HG03571 (cell line): ENCODE data around the gene ARNT2.
"Not testable (repeated sequence)": the region's sequence is repeated elsewhere in the genome, so short reads cannot be mapped to it uniquely, and the experiment has no call there.

Experiments used
- ATAC-seq: cut with Tn5 transposase; IDR thresholded peaks from one replicate; pipeline ENCODE4 v1.9.1; 2021; ENCODE audit not compliant: unreplicated experiment

ARNT2 gene

DNA sequence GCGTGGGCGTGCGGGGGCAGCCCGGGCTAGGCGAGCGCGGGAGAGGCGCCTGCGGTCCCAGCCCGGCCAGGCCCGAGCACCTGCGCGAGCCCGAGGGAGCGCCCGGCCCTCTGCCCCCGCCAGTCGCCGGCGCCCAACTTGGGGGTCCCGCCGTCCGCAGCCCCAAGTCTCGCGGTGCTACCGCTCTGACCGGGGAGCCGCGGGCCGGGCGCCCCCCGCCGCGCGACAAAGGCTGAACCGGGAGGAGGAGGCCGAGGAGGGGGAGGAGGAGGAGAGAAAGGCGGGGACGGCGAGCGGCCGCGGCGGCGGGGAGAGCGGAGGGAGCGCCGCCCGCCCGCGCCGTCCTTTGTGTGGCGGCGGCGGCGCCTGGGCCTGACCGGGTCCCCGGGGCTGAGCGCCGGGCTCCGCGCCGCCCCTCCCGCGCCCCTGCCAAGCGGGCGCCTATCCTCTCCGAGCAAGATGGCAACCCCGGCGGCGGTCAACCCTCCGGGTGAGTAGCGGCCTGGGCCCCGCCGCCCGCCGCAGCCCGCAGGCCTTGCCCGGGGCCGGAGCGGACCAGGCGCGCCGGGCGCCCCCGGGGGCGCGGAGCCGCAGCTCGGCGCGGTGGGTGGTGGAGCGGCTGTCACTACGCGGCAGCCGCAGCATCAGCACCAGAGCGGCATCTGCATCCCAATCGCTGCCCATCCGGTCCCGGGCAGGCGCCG lies at the start of gene ARNT2:
Gene ARNT2, plus strand, starts transcription at position 326 of the 704 bp plus-strand sequence. Its CDS starts 134 bp downstream, at position 460.
- ATAC-seq = no peak

DNA sequence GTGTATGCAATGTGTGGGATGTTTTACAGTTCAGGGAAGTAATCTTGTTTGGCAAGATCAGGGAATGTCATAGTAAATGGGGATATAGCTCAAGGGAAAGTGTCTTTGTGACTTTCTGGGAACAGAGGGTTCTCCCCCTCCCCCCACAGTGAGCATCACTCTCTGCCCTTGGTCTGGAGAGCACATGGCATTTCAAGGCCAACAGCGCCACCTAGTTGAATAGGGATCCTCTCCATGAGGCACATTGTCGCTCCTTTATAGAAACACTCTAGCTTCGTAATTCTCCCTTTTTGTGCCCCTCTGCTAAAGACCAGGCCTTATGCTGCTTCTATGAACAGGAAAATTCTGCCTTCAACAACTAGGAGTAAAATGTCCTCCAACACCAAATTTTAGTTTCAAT lies 37.1 kb upstream of the ARNT2 start:
- no peak for ATAC-seq

DNA sequence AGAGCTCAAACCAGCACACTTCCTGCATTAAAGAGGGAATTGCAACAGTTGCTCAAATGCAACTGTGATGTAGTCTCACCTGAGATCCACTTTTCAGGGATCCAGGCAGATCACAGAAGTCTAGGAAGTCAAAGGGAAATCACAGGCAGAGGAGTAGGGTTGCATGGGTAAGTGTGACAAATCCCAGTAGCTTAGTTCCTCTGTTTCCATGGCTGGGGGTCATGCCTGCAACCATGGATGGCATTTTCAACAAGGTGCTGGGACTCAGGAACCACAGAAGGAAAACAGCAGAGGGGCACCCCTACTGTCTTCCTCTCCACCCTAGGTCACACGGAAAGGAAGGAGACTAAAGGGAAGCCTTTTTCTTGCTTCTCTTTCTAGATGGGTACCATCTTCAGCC lies 36.5 kb upstream of the ARNT2 start:
- ATAC-seq = no peak

DNA sequence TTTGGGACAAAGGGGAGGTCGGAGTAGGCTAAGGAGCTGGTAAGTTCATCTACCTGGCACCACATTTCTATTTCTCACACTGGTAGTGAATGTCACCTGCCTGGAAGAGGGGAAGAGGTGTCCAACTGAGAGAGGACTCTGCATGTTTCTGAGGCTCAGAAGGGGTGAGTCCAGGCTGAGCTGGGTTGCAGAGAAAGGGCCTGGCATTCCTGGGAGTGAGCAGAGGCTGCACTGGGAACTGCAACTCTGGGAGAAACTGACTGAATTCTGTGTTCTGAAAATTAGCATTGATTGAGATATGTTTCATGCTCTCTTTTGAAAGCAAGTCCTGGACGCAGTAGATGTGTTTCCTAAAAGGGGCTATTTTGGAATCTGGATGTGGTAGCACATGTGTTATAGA lies 32.3 kb upstream of the ARNT2 start:
- ATAC-seq = no peak

DNA sequence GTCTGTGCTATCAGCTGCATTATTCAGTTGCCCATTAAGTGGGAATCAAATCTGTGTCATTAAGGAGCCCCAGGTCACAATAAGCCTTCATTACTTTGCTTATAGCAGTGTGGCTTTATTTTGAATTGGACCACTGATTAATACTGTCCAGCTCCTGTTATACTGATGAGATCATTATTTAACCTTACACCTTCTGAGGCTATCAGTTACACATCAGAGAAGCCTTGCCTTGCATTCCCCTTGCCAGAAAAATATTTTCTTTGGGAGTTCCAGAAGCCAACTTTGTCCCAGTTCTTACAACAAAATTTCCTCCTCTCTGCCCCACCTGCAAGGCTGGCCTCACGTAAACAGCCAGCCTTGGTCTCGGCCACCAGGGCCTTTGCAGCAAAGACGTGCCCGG lies 29.7 kb upstream of the ARNT2 start:
- no peak for ATAC-seq

DNA sequence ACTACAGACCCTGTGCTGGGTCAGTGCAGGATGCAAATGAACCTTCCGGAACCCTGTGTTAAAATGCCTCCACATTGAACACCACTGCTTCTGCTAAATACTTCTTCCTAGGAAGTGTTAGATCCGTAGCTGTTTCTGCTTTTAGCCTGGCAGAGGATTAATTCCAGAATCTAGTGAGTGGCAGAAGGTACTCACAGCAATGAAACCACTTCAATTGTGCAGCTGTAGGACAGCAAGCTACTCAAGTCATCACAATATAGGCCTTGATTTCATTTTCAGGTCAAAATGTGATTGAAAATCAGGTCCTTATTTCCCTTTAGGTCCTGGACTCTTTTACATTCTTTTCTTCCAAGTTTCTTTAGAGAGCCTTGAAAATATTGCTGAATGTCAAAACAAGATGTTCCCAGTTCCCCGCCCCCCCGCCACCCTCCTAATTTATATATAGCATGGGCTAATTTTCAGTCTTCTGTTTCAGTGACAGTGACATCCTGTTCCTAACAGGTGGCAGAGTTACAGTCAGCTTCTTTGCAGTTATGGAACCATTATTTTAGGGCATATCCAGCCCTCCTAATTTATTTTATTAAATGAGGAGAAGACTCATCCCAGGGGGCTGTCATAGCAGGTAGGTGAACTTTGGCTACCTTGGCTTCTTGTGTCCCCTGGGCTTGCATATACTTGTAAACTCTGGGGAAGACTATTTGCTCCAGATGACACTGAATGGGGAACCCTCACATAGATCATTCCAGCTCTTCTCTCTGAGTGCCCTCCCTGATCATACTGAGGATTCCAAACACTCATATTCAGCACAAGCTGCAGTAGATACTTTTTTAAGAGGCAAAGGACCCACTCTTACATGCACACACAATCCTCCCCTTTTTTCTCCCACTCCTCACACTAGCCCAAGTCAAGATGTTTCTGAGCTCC lies 28.0 kb upstream of the ARNT2 start:
- no peak for ATAC-seq

DNA sequence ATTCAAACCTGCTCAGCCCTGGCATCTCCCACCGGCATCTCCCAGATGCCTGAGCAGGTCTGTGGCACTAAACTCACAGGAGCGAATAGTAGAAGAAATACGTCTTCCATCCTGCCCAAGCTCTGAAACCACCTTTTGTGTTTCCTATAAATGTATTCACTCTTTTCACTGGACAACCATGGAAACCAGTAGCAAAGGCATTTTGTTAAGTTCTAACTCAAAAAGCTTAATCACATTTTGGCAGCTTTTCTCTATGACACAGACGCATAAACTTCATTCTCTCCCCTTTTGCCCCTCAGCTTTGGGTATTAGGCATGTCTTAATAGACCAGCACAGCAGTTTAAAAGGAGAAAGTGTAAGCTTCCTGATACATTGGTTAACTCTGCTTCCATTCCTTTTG lies 24.5 kb upstream of the ARNT2 start:
- ATAC-seq = no peak

DNA sequence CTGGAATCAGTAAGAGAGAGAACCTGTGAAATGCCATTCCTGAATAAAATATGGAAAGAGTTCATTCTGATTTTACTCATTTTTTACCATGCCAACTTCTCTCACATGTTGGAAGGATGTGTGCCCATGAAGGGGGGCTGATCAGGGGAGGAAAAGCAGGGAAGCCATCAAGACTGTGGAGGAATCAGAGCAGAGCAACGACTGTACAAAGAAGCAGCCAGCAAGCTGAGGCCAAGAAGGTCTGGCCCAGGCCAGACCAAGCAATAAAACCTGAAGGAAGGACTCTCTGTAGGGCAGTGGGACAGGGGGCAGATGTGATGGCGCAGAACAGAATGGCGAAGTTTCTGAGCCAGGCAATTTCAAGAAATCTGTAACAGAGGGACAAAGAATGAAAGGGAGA lies 24.0 kb upstream of the ARNT2 start:
- no peak for ATAC-seq

DNA sequence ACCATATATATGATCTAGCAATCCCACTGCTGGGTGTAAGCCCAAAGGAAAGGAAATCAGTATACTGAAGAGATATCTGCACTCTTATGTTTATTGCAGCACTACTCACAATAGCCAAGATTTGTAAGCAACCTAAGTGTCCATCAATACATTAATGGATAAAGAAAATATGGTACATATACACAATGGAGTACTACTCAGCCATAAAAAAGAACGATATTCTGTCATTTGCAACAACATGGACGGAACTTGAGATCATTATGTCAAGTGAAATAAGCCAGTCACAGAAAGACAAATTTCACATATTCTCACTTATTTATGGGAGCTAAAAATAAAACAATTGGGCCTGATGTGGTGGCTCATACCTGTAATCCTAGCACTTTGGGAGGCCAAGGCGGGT lies 21.9 kb upstream of the ARNT2 start:
- ATAC-seq = no peak

DNA sequence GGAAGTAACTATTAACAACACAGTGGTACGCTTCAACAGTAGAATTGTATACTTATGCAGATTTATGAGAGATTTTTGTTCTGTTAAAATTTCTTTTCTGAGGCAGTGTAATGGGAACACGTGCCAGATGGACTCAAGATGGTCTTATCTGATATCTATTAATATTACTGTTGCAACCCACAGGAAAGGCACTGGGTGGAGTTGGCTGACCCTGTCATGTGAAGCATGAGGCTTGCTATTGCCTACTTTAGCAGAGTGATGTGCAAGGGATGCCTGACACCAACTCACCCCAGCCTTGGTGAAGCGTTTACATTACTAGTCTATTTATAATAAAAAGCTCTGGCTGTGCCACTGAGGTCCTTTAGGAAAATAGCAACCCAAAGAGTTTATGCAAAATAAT lies 19.8 kb upstream of the ARNT2 start:
- ATAC-seq = no peak

DNA sequence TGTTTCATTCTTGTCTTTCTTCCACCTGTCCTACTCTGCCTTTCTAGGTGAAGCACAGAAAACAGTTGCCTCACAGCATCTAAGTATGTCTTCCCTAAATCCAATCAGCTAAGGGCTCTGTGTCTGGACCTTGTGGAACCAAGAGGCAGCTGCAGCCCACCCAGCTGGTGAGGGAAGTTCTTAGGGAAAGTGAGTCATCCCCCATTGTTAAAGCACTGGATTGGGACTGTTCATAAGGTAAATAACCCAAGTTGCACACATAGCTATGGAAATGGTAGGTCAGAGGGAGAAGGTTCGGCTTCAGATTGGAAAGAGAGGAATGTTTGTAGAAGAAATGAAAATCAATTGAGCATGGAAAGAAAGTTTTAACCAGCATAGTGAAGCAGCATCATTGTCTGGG lies 18.0 kb upstream of the ARNT2 start:
- ATAC-seq = no peak

DNA sequence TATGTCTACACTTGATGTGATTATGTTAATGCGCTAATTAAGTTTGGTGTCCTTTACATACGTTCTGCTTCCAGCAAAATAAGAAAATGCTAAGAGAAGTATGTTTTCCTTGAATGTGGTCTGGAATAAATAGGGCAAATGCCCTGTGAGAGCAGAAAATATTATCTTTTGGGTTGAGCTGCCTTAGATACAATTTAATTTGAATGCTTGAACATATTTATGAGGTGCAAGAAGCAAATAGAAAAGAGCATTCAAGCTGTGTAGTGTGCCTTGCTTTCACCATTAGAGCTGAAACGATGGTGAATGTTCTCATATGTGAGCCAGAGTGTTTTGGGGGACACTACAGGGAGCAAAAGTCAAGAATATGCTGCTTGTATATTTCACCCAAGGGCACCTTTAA lies 15.9 kb upstream of the ARNT2 start:
- no peak for ATAC-seq

DNA sequence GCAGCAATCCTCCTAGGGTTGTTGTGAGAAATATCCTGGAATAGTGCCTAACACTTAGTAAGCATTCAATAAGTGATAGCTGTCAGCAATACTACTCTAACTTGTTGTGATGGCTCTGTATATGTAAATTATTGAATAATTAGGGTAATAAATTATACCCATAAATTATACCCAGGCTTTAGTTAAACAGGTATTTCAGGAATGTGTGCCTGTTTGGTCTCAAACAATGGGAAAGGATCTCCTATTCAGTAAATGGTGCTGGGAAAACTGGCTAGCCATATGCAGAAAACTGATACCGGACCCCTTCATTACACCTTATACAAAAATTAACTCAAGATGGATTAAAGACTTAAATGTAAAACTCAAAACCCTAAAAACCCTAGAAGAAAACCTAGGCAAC lies 14.8 kb upstream of the ARNT2 start:
- ATAC-seq = no peak

DNA sequence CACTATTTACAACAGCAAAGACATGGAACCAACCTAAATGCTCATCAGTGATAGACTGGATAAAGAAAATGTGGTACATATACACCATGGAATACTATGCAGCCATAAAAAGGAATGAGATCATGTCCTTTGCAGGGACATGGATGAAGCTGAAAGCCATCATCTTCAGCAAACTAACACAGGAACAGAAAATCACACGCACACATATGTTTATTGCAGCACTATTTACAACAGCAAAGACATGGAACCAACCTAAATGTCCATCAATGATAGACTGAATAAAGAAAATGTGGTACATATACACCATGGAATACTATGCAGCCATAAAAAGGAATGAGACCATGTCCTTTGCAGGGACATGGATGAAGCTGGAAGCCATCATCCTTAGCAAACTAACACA lies 13.2 kb upstream of the ARNT2 start:
- ATAC-seq = not testable (repeated sequence)

DNA sequence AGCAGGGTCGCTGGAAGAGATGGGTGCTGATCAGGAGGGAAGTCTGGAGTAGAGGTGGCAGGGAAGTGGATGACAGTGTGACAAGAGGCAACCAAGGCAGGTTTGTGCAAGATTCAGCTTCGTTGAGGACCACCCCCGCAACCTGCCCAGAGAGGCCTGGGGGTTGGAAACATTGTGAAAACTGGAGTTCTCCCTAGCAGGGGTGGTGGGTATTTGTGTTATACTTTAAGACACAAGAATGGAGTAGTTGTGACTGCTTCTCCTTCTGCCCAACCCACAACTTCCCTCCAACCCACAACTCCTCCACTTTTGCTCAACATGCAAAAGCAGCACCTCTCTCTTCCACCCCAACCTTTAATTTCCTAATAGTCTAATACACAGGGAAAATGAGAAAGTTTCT lies 8.6 kb upstream of the ARNT2 start:
- ATAC-seq = no peak

DNA sequence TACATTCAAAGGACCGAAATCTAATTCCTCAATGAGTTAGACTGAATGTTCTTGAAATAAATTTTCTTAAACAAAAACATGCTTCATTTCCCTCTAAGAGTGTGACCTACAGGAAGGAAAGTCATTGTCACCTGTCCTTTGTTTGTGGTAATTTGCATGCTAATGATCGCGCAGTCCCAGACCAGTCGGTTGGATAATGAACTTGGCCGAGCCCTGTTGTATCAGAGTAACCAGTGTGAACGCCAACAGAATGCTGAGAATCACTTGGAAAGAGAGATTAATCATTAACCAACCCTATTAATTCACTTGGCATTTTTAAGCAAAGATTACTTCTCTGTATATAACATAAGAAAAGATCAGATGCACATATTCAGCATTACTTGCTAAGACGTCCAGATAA lies 8.1 kb upstream of the ARNT2 start:
- no peak for ATAC-seq

DNA sequence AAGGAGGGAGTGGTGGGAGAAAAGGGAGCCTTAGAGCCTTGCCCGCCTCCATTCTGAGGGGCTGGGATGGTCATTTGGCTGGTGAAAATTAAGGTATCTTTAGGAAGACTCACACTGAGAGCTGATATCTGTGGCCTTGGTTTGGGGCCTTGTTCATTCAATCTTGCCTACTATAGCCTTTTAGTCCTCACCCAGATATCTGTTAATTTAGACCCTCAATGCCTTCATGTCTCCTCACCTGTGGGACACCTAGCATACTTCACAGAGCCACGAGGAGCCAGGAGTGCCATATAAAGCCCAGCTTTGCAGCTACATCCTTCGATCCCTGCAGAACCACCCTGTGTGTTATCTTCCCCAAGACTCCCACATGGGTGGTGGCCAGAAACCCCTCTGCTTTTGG lies 4.7 kb upstream of the ARNT2 start:
- ATAC-seq = no peak

DNA sequence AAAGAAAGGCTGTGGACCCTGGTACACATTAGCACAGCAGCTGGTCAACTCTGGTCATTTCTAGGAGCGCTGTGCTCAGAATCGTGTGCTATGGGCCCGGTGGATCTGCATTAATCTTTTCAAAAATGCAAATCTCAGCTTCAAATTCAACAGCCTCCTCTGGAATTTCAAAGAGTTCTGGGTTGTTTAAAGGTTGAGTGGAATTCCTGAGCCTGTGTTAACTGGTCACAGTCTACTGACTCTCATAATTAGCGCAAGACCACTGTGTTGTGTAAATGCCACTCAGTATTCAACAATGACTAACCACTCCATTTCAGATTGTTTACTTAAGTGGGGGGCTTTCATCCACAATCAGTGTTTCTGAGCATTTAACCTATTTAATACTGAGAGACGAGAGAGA lies 2.7 kb upstream of the ARNT2 start:
- ATAC-seq = no peak

DNA sequence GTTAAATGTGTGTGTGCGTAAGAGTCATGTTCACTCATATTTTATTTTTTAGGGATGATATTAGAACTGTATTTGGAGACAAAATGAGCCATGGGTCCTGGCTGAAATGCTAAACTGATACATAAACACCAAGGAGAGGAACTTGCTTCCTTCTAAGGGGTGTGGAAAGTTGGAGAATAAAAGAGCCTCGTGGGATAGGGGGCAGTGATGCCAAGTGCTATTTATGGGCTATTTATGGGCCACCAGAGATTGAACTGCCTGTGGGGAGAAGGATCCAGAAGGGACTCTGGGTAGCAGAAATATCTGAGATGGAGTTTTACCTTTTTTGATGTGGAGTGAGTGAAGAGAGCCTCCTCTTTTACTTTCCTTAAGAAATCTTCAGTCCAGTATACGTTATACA lies 1.8 kb upstream of the ARNT2 start:
- ATAC-seq = no peak

DNA sequence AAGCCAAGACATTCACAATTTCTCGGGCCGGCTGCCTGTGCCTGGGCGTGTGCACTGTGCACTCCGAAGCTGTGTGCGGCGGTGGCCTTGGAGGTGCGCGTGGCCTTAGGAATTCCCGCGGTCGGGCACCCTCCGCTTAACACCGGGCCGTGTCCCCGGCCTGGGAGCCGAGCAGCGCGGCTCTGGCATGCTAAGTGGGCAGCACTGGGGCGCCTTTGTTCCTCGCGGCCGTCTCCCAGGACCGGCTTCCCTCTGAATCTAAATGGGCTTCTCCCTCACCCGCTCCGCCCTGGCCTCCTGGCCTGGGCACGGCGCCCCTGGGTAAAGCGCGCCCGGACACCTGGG lies 498 bp upstream of the ARNT2 start:
- ATAC-seq = no peak

DNA sequence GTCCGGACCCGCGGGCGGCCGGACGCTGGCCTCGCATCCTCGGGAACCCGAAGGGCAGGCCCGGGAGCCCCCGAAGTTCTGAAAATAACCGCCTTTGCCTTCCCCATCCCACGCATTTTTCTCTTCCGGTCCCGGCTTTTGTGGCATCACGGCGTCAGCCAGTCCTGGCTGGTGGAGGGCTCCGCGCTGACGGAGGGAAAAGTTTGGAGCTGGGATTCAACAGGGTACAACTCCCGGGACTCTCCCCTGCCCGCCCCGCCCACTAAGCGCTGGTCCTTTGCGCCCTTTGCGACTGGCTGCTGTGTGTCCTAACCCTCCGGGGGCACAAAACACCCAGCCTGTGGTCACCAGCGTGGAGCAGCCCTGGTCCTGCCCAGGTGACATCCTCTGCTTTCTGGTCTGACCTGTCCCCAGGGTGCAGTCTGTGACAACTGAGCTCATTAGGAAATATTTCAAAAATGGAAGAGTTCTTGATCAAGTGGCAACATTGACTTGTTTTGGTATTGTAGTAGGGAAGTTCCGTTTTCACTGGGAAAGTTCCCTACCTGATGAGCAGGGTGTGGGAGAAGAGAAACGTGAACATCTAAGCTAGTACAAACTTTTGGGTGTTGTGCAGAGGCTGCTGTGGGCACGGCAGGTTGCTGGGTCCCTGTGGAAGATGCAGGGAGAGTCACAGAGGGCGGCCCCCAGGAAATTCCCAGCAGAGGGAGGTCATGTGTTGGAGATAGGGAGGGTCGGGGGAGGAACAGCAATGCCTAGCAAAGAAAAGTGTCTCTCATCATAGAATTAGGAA lies 775 bp downstream of the ARNT2 start:
- ATAC-seq = no peak

DNA sequence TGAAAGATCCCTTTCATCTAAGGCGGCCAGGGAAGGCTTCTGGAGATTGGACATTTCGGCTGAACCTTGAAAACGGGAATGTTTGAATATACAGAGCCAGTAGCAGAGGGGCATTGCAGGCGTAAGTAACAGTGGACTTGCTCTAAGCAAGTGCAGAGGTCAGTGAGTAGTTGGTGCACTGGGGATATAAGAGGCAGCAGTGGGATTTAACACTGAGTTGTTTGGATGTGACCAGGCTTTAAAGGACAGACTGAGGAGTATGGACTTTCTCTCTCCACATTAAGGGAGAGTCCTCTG lies 1.3 kb downstream of the ARNT2 start:
- no peak for ATAC-seq
